PC-9 (cell line): Measurements from ENCODE around the gene GABRA4.

ENCODE experiments used
- EZH2 ChIP-seq: fragments of 200-600 bp; sonication (generic); IDR thresholded peaks from 2 replicates; pipeline ENCODE4 v1.8.0; 2017; ENCODE audit warnings: antibody characterized with exemption, low read depth
- TF ChIP-seq, protein P1 (sequence below): fragments of 200-600 bp; sonication (generic); conservative IDR thresholded peaks from 2 replicates; pipeline ENCODE4 v1.6.1; 2017; ENCODE audit warnings: mixed run types, antibody characterized with exemption, mild to moderate bottlenecking, moderate library complexity

DNA sequence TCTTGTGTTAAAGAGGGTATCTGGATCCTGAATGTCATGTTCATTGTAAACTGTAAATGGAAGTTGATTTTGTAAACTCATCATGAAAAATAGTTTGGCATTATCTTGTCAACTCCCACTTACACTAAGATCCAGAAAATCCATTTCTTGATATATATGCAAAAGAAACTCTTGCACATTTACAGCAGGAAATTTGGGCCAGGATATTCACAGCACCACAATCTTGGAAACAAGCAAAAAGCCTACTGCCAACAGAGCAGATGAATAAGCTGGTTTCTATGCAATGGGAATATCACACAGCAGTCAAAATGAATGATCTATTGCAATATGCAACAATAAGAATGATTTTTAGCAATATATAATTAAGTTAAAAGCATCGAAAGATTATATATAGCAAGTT is 8.6 kb downstream of the GABRA4 start:
- TF ChIP-seq, protein P1, sequence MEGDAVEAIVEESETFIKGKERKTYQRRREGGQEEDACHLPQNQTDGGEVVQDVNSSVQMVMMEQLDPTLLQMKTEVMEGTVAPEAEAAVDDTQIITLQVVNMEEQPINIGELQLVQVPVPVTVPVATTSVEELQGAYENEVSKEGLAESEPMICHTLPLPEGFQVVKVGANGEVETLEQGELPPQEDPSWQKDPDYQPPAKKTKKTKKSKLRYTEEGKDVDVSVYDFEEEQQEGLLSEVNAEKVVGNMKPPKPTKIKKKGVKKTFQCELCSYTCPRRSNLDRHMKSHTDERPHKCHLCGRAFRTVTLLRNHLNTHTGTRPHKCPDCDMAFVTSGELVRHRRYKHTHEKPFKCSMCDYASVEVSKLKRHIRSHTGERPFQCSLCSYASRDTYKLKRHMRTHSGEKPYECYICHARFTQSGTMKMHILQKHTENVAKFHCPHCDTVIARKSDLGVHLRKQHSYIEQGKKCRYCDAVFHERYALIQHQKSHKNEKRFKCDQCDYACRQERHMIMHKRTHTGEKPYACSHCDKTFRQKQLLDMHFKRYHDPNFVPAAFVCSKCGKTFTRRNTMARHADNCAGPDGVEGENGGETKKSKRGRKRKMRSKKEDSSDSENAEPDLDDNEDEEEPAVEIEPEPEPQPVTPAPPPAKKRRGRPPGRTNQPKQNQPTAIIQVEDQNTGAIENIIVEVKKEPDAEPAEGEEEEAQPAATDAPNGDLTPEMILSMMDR, result no peak
- TF ChIP-seq EZH2, result no peak
